Activated CD4-positive, alpha-beta T cell treated with anti-CD3 and anti-CD28 coated beads for 1 hour (primary cell): Measurements from ENCODE around the gene RNF212.

Experiments
- DNase-seq: peaks from one replicate; pipeline ENCODE4 v3.0.0-alpha.2; 2020

The RNF212 gene

GRCh38 chr4:1087371-1087770 is 26.0 kb downstream of the RNF212 start:
- DNase-seq: no peak

GRCh38 chr4:1086011-1086410 is 27.4 kb downstream of the RNF212 start:
- no peak for DNase-seq

- DNase-seq: no peak
Measured at GRCh38 chr4:1085404-1085799, 28.0 kb downstream of the RNF212 start.

- DNase-seq: no peak
Measured at GRCh38 chr4:1084796-1085403, 28.5 kb downstream of the RNF212 start.

GRCh38 chr4:1084394-1084793 is 29.0 kb downstream of the RNF212 start:
- DNase-seq: no peak

GRCh38 chr4:1082215-1083182 is 30.9 kb downstream of the RNF212 start:
- DNase-seq: no peak

GRCh38 chr4:1081689-1082040 is 31.7 kb downstream of the RNF212 start:
- no peak for DNase-seq

GRCh38 chr4:1080961-1081688 is 32.2 kb downstream of the RNF212 start:
- DNase-seq: no peak

GRCh38 chr4:1080432-1080831 is 32.9 kb downstream of the RNF212 start:
- DNase-seq: no peak

- DNase-seq: no peak
Measured at GRCh38 chr4:1079711-1080265, 33.6 kb downstream of the RNF212 start.

- no peak for DNase-seq
Measured at GRCh38 chr4:1078490-1078889, 34.9 kb downstream of the RNF212 start.

- DNase-seq: no peak
Measured at GRCh38 chr4:1077711-1078477, 35.5 kb downstream of the RNF212 start.

- no peak for DNase-seq
Measured at GRCh38 chr4:1075809-1076699, 37.3 kb downstream of the RNF212 start.

GRCh38 chr4:1075225-1075624 is 38.1 kb downstream of the RNF212 start:
- no peak for DNase-seq

- DNase-seq: no peak
Measured at GRCh38 chr4:1074077-1074476, 39.3 kb downstream of the RNF212 start.

- no peak for DNase-seq
Measured at GRCh38 chr4:1072830-1073446, 40.4 kb downstream of the RNF212 start.

GRCh38 chr4:1069394-1069793 is 44.0 kb downstream of the RNF212 start:
- DNase-seq: no peak

GRCh38 chr4:1065732-1066131 is 47.6 kb downstream of the RNF212 start:
- no peak for DNase-seq

GRCh38 chr4:1062419-1062818 is 50.9 kb downstream of the RNF212 start:
- no peak for DNase-seq

GRCh38 chr4:1061760-1062159 is 51.6 kb downstream of the RNF212 start:
- no peak for DNase-seq
